Panc1 (cell line): ENCODE measurements around the gene COL4A2. TPM values are rescaled to one million over a fixed set of nuclear protein-coding genes. Genes with fewer than 3 reads are reported as not detected.
"Not testable (repeated sequence)": the region's sequence is repeated elsewhere in the genome, so short reads cannot be mapped to it uniquely, and the experiment has no call there.

ENCODE experiments used
- ATAC-seq: fragments of 200-7000 bp; cut with Tn5 transposase; 2 replicates; pipeline ENCODE4 v1.9.1; 2020; ENCODE audit warnings: mild to moderate bottlenecking, moderate library complexity
- BruUV-seq: library from RNA; stranded (reverse); fragments of 400-500 nt; replicated peaks from 2 replicates; lab custom pipeline; 2021; lab: Mats Ljungman, UMichigan
- CTCF ChIA-PET: fragments of 300-600 bp; sonication (Branson Sonifier 250); formaldehyde crosslinking; loops from one replicate; lab custom pipeline; 2022; ENCODE audit warnings: antibody characterized with exemption; lab: Charles Lee
- POLR2A ChIA-PET: fragments of 300-600 bp; sonication (Branson Sonifier 250); formaldehyde crosslinking; loops from one replicate; lab custom pipeline; 2022; ENCODE audit warnings: antibody characterized with exemption; lab: Charles Lee
- DNase-seq: peaks from one replicate; pipeline ENCODE4 v3.0.0-alpha.2; 2010; ENCODE audit warnings: low read depth, low spot score
- H3K27ac ChIP-seq: 2 replicates; pipeline ENCODE4 v1.5.1; 2011; ENCODE audit warnings: mild to moderate bottlenecking, low read length, inconsistent platforms
- H3K27me3 ChIP-seq: fragments of 200-500 bp; sonication (Bioruptor generic); 2 replicates; pipeline ENCODE4 v1.6.0; 2014; ENCODE audit warnings: low read length, inconsistent platforms; ENCODE audit not compliant: control insufficient read depth, insufficient read depth
- H3K36me3 ChIP-seq: fragments of 200-500 bp; sonication (Bioruptor generic); 2 replicates; pipeline ENCODE4 v1.5.1; 2014; ENCODE audit warnings: inconsistent platforms, mild to moderate bottlenecking, low read length, moderate library complexity; ENCODE audit not compliant: control insufficient read depth, insufficient read depth
- H3K4me1 ChIP-seq: 2 replicates; pipeline ENCODE4 v1.5.1; 2011; ENCODE audit warnings: inconsistent platforms, mild to moderate bottlenecking, low read length, moderate library complexity; ENCODE audit not compliant: control insufficient read depth, insufficient read depth
- H3K4me3 ChIP-seq, 2 experiments: 2 replicates each; pipeline ENCODE4 v1.5.1; 2011 to 2012; ENCODE audit warnings: low read depth in 2 of 2, low read length in 2 of 2, mild to moderate bottlenecking in 2 of 2, inconsistent platforms in 1 of 2, moderate library complexity in 1 of 2
- H3K9me3 ChIP-seq: fragments of 200-500 bp; sonication (Bioruptor generic); 2 replicates; pipeline ENCODE4 v1.5.1; 2014; ENCODE audit warnings: low read depth, mild to moderate bottlenecking, inconsistent platforms, low read length, moderate library complexity; ENCODE audit not compliant: control insufficient read depth, insufficient read depth
- POLR2AphosphoS5 ChIP-seq: IDR thresholded peaks from 2 replicates; pipeline ENCODE4 v1.6.1; 2012; ENCODE audit warnings: mild to moderate bottlenecking, low read depth, low read length, moderate library complexity
- SIN3A ChIP-seq: IDR thresholded peaks from 2 replicates; pipeline ENCODE4 v1.6.1; 2012; ENCODE audit warnings: low read depth, mild to moderate bottlenecking, low read length, moderate library complexity, borderline replicate concordance; ENCODE audit not compliant: insufficient read depth
- TCF7L2 ChIP-seq: IDR thresholded peaks from 2 replicates; pipeline ENCODE4 v1.6.1; 2011; ENCODE audit warnings: mild to moderate bottlenecking, low read depth, low read length, inconsistent platforms
- in situ Hi-C: cut with HindIII; loops from 2 replicates; pipeline ENCODE4 v1.10.0; 2016; ENCODE audit warnings: low sequenced_read_pairs, low pct_unique_long_range_greater_than_20kb
- intact Hi-C: fragments of 100-400 bp; cut with micrococcal nuclease; formaldehyde crosslinking; loops from one replicate; pipeline ENCODE4 v1.10.0; 2022; ENCODE audit not compliant: unreplicated experiment
- total RNA-seq: library from RNA; stranded (reverse); gene quantifications from one replicate; pipeline ENCODE4 v1.2.1, GENCODE V29; 2021; ENCODE audit not compliant: unreplicated experiment
- TF ChIP-seq, protein P1 (sequence below): fragments of 450-650 bp; IDR thresholded peaks from 2 replicates; pipeline ENCODE4 v1.5.1; 2017; ENCODE audit warnings: mild to moderate bottlenecking
- TF ChIP-seq, protein P2 (sequence below), 2 experiments: IDR thresholded peaks; 2 replicates each; pipeline ENCODE4 v1.6.1; 2011 to 2012; ENCODE audit warnings: low read depth in 2 of 2, control low read depth in 1 of 2, low read length in 1 of 2, mild to moderate bottlenecking in 1 of 2, moderate library complexity in 1 of 2; ENCODE audit not compliant: insufficient read depth in 1 of 2

COL4A2 gene
- total RNA-seq, 1 experiment from 2014 or later = 3.0 TPM

DNA sequence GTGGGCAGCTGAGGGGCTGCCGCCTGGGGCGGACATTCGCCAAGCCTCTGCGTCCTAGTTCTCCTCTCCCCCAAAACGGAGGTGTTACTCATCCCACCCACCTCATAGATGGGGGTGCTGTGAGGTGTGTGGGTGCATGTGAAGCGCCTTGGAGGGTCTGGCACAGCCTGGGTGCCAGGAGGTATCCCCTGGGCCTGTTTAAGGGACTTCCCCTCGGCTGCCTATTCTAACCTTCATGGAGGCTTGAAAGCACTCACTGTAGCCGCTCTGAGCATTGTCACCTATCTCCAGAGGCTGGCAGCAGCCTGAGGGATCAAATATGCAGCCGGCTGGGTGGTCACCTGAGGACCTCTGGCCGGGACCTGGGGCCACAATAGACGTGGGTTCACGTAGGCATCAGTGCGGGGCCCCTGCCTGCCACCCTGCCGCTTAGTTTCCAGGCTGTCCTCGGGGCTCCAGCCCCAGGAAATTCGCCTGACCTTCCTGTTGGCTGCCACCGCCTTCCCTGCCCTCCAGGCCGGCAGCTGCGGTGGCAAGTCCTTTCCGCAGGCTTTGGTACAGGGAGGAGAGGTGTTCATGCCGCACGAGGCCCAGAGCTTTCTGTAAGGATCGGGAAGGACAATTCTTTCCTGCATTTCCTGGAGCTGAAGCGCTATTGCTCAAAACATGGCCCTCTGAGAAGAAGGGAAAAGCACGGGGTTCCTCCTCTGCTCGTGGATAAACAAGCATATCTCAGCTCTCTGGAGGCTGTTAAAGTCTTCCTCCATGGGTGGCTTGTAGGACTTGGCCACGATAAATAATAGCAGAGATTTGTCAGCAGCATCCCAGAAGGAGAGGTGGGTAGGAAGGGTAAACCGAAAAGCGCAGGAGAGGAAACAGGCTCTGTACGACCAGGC, 4.6 kb downstream of the COL4A2 start:
- no peak for ATAC-seq
- intact Hi-C loops = no loop called here
- Histone ChIP-seq H3K36me3 (no peaks in the 10 kb centered on the region), H3K27me3 (no peaks in the 10 kb centered on the region), H3K27ac (no peak overlapping the region), H3K4me3 (no peak overlapping the region), H3K4me1 (no peaks in the 10 kb centered on the region), H3K9me3 (no peaks in the 10 kb centered on the region)
- ChIA-PET CTCF (no interaction called here), POLR2A (no interaction called here)
- no peak for DNase-seq
- TF ChIP-seq POLR2AphosphoS5 = no peak
- TF ChIP-seq, protein P1, sequence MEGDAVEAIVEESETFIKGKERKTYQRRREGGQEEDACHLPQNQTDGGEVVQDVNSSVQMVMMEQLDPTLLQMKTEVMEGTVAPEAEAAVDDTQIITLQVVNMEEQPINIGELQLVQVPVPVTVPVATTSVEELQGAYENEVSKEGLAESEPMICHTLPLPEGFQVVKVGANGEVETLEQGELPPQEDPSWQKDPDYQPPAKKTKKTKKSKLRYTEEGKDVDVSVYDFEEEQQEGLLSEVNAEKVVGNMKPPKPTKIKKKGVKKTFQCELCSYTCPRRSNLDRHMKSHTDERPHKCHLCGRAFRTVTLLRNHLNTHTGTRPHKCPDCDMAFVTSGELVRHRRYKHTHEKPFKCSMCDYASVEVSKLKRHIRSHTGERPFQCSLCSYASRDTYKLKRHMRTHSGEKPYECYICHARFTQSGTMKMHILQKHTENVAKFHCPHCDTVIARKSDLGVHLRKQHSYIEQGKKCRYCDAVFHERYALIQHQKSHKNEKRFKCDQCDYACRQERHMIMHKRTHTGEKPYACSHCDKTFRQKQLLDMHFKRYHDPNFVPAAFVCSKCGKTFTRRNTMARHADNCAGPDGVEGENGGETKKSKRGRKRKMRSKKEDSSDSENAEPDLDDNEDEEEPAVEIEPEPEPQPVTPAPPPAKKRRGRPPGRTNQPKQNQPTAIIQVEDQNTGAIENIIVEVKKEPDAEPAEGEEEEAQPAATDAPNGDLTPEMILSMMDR = no peak
- no peak for TF ChIP-seq SIN3A
- TF ChIP-seq, protein P2, sequence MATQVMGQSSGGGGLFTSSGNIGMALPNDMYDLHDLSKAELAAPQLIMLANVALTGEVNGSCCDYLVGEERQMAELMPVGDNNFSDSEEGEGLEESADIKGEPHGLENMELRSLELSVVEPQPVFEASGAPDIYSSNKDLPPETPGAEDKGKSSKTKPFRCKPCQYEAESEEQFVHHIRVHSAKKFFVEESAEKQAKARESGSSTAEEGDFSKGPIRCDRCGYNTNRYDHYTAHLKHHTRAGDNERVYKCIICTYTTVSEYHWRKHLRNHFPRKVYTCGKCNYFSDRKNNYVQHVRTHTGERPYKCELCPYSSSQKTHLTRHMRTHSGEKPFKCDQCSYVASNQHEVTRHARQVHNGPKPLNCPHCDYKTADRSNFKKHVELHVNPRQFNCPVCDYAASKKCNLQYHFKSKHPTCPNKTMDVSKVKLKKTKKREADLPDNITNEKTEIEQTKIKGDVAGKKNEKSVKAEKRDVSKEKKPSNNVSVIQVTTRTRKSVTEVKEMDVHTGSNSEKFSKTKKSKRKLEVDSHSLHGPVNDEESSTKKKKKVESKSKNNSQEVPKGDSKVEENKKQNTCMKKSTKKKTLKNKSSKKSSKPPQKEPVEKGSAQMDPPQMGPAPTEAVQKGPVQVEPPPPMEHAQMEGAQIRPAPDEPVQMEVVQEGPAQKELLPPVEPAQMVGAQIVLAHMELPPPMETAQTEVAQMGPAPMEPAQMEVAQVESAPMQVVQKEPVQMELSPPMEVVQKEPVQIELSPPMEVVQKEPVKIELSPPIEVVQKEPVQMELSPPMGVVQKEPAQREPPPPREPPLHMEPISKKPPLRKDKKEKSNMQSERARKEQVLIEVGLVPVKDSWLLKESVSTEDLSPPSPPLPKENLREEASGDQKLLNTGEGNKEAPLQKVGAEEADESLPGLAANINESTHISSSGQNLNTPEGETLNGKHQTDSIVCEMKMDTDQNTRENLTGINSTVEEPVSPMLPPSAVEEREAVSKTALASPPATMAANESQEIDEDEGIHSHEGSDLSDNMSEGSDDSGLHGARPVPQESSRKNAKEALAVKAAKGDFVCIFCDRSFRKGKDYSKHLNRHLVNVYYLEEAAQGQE (IDR thresholded peaks at IDR 0.05; ENCODE audit: insufficient read depth in 1 of 2, low read depth in 2 of 2, low read length in 1 of 2) = no peak
- no peak for TF ChIP-seq TCF7L2
- BruUV-seq = no TSS peak
- in situ Hi-C loops = no loop called here

DNA sequence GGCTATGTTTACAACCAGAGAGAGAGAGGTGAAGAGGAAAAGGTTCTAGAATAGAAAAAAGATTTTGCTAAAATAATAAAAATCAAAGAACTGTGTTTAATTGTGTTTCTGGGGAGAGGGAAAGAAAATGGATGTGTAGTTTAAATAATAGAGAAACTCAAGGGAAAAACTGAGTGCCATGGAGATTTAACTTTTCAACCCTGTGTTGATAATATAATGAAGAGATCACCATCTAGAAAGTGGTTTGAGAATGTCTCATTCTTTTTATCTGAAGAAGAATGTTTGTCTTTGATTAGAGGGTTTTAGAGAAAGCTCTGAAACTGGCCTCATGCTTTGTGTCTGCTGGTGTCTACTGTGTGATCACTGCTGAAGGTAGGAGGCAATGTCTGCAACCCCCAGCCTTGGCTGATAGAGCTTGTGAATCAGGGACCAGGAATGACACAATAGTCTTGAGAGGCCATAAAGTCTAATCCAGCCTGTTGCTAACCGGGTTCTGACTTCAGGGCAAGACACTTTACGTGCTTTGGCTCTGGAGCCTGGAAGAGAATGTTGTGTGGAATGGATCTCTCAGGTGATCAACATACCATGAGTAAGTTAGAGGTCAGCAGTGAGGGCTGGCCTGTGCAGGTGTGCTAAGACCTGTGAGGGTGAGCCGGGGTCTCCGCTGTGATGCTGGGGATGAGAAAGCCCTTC, 5.4 kb downstream of the COL4A2 start:
- POLR2A ChIA-PET = no interaction called here
- intact Hi-C loops = no loop called here
- no peaks in the 10 kb centered on the region for H3K9me3 ChIP-seq
- H3K4me3 ChIP-seq = no peak overlapping the region
- DNase-seq (no peak), ATAC-seq (no peak)
- no peaks in the 10 kb centered on the region for H3K27me3 ChIP-seq
- H3K36me3 ChIP-seq = no peaks in the 10 kb centered on the region
- in situ Hi-C loops = no loop called here
- TF ChIP-seq, protein P1 = no peak
- TF ChIP-seq POLR2AphosphoS5 (no peak), TCF7L2 (no peak), SIN3A (no peak)
- TF ChIP-seq, protein P2 (IDR thresholded peaks at IDR 0.05; ENCODE audit: insufficient read depth in 1 of 2, low read depth in 2 of 2, low read length in 1 of 2) = no peak
- no TSS peak for BruUV-seq
- no peaks in the 10 kb centered on the region for H3K4me1 ChIP-seq
- CTCF ChIA-PET = no interaction called here
- H3K27ac ChIP-seq = no peak overlapping the region

DNA sequence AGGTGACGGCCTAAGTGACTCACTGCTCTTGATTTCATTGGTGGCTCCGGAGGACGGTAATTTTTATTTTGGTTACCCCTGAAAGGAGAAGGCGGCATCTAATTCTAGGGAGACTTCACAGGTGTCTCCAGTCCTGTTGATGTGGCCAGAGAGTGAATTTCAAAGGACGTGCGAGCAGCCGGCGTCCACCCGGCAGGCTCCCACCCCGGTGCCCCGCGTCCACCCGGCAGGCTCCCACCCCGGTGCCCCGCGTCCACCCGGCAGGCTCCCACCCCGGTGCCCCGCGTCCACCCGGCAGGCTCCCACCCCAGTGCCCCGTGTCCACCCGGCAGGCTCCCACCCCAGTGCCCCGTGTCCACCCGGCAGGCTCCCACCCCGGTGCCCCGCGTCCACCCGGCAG, 6.2 kb downstream of the COL4A2 start:
- BruUV-seq, H3K4me3 ChIP-seq, H3K27me3 ChIP-seq, intact Hi-C loops, H3K36me3 ChIP-seq, in situ Hi-C loops, ATAC-seq, DNase-seq, H3K27ac ChIP-seq, H3K4me1 ChIP-seq, POLR2A ChIA-PET, CTCF ChIA-PET, H3K9me3 ChIP-seq: not testable (repeated sequence)
